ENCODE data around the gene SLC44A1.

The SLC44A1 gene

DNA sequence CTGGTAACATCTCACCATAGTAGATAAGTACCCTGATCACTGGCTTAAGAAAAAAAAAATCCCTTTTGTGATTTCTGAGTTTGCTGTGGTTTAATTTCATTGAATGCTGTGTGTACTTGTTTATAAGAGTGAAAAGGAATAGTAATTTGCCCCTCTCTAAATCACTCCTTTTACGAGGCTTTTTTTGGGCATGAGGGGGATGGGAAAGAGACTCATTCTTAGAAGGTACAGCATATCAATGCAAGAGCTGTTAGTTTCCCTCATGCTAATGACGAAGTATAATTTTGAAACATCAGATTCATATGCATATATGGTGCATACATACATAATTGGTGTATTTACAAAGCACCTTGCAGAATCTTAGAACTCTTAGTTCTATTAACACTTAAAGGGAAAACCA is 2.4 kb upstream of the SLC44A1 start:
- Histone ChIP-seq H3K27ac (peak overlapping the region in 1 of 2 donors; percentile 64), H3K4me3 (peak overlapping the region; percentile 50)
- no peak for DNase-seq (ENCODE audit: low spot score)
- TF ChIP-seq, protein P1, sequence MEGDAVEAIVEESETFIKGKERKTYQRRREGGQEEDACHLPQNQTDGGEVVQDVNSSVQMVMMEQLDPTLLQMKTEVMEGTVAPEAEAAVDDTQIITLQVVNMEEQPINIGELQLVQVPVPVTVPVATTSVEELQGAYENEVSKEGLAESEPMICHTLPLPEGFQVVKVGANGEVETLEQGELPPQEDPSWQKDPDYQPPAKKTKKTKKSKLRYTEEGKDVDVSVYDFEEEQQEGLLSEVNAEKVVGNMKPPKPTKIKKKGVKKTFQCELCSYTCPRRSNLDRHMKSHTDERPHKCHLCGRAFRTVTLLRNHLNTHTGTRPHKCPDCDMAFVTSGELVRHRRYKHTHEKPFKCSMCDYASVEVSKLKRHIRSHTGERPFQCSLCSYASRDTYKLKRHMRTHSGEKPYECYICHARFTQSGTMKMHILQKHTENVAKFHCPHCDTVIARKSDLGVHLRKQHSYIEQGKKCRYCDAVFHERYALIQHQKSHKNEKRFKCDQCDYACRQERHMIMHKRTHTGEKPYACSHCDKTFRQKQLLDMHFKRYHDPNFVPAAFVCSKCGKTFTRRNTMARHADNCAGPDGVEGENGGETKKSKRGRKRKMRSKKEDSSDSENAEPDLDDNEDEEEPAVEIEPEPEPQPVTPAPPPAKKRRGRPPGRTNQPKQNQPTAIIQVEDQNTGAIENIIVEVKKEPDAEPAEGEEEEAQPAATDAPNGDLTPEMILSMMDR (IDR thresholded peaks at IDR 0.05), result no peak

DNA sequence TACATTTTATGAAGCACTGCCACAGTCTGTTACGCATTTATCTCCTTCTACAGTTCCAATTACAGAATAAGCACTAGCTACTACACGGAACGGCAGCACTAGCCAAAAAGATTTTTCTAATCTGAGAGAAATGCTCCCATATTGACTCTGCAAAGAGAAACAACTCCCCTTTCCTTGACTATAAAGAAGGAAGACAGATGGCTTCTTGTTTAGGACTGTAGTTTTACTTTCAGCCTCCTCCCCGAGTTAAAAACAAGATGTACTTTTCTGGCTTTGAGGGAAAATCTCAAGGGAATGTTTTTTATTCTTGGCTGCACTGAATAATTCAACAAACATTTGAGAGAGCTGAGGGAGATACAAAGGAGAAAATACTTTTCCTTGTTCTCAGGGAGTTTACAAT is 1.9 kb upstream of the SLC44A1 start:
- TF ChIP-seq, protein P1 (IDR thresholded peaks at IDR 0.05), result no peak
- Histone ChIP-seq H3K27ac (peak overlapping the region; percentile 64 to 83), H3K4me3 (peak overlapping the region; percentile 50)
- DNase-seq (ENCODE audit: low spot score), result no peak

DNA sequence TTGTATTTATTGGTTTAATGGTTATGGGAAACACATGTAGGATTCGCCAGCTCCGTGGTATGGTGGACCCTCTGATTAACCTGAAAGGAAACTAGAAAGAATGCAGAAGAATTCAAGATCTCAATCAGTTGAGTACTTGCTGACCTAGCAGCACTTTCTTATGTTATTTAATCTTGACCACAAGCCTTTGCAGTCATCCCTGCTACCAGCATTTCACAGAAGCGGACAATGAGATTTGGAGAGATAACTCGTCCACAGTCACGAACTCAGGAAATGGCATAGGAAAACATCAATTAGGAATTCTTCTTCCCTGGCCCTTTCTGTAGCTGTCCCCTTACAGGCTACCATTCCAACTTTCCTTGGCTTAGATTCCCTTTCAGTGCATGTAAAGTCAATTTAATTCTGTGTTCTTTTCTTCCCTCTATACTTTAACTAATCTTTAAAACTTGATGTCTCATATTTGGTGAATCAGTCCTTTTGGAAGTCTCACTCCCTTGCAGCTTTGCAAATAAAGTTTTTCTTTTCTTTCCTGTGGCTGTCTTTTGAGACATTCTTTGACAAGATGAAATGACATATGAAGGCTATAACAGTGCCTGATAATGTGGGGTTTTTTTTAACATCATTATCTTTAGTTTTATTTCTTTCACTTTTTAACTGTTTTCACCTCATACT is 1.3 kb upstream of the SLC44A1 start:
- peak overlapping the region; percentile 50 for H3K4me3 ChIP-seq

DNA sequence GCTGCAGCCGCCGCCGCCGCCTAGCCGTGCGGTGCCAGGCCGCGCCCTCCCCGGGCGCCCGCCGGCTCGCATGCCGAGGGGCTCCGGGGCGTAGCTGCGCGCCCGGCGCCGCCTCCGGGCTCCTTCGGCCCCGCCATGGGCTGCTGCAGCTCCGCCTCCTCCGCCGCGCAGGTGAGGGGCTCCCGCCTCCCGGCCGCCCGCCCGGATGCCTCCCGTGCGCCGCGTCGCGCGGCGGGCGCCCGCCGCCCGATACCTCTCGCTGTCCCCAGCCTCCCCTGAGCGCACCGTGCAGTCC is 230 bp downstream of the SLC44A1 start:
- DNase-seq (ENCODE audit: low spot score), result no peak
- TF ChIP-seq, protein P1 (IDR thresholded peaks at IDR 0.05), result no peak
- peak overlapping the region; percentile 83 to 93 for H3K27ac ChIP-seq
- peak overlapping the region; percentile 85 for H3K4me3 ChIP-seq

More for the DNA sequence above, 1.3 kb upstream of the SLC44A1 start:
- H3K27ac ChIP-seq, result peak overlapping the region; percentile 64 to 83
- TF ChIP-seq, protein P1 (IDR thresholded peaks at IDR 0.05), result no peak
- no peak for DNase-seq (ENCODE audit: low spot score)

DNA sequence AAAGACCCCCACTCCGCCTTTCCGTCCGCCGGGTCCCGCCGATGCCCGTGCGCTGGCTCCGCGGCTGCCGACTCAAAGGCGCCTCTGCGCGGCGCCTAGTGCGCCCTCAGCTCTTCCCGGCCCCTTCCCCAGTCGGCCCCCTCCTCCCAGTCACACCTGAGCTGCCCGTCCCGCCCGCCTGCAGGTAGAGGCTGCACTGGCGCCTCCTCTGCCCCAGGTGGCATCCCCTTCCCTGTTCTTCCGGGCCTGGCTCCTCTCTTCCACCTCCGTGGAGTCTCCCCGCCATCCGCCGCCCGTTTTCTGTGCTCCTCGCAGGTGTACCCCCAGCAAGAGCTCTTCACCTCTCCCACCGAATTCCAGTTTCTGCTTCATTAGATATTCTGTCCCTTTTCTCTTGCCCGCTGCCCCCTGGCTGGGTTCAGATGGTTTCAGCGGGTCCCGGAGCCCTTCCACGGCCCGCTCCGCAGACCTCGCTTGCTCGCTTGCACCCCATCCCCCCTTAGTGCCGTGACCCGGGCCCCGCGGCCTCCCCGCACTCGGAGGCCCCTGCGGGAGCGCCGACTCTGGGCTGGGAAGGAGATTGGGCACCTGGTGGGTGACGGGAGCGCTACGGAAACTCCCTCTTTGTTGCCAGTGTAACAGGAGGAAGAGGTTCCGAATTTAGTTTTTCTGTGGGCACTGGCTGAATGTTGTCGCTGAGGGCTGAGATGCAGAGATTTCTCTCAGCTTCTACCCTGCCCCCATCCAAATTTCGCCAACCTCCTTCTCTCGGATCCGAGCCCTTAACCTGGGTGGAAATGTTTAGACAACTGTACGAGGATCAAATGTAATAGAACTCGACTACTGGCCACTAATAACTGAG is 809 bp downstream of the SLC44A1 start:
- Histone ChIP-seq H3K27ac (peak overlapping the region; percentile 83 to 93), H3K4me3 (peak overlapping the region; percentile 85)
- TF ChIP-seq, protein P1 (IDR thresholded peaks at IDR 0.05), result no peak
- peak; percentile 83 for DNase-seq (ENCODE audit: low spot score)

DNA sequence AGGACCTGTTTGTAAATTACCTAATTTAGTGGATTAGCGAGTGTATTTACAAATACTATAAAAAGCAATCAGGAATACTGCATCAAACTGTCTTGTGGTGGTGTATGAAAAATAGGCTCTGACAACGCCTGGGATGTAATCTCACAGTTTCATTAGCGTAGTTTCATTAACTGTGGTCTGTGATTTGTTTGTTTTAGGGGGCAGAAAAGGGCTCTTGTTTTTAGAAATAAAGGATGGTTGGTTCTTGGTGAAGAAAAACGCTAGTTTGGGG is 1.4 kb downstream of the SLC44A1 start:
- H3K27ac ChIP-seq, result peak overlapping the region; percentile 83 to 93
- no peak for DNase-seq (ENCODE audit: low spot score)
- TF ChIP-seq, protein P1 (IDR thresholded peaks at IDR 0.05), result no peak
- H3K4me3 ChIP-seq, result peak overlapping the region; percentile 85
